NCI-H2029 (cell line): ENCODE results near the gene PTMA.
"Not testable (repeated sequence)": the region's sequence is repeated elsewhere in the genome, so short reads cannot be mapped to it uniquely, and the experiment has no call there.

Experiments used
- DNase-seq: peaks from one replicate; lab custom pipeline; 2025; lab: John Stamatoyannopoulos, UW

The PTMA gene, protein sequence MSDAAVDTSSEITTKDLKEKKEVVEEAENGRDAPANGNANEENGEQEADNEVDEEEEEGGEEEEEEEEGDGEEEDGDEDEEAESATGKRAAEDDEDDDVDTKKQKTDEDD

GRCh38 chr2:231707927-231708772, at the start of gene PTMA:
Gene PTMA (plus strand): TSS chr2:231708525. CDS start chr2:231708707, 182 bp downstream.
- DNase-seq = peak; percentile 98

DNA sequence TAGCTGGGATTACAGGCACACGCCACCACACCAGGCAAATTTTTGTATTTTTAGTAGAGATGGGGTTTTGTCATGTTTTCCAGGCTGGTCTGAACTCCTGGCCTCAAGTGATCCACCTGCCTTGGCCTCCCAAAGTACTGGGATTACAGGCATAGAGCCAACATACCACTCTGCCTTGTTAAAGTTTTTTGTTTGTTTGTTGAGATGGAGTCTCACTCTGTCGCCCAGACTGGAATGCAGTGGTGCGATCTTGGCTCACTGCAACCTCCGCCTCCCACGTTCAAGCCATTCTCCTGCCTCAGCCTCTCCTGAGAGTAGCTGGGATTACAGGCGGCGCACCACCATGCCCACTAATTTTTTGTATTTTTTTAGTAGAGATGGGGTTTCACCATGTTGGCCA, 48.3 kb upstream of the PTMA start:
- DNase-seq = not testable (repeated sequence)

GRCh38 chr2:231660860-231661259, 47.5 kb upstream of the PTMA start:
- DNase-seq = no peak

DNA sequence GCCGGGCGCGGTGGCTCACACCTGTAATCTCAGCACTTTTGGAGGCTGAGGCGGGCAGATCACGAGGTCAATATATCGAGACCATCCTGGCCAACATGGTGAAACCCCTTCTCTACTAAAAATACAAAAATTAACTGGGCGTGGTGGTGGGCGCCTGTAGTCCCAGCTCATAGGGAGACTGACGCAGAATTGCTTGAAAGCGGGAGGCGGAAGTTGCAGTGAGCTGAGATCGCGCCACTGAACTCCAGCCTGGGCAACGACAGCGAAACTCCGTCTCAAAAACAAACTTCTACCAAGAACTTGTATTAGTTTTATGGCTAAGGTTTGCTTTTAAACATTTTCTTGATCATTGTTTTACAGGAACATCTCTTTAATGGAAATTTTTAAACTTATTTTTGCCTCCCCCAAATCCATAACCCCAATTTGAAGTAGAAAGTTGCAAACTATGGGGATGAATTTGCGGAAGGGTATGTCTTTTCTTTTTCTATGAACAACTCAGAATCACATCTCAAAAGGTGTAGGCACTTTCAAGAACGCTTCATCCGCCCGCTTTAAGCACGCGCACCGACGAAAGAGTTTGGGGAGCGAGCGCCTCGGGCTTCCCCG, 46.8 kb upstream of the PTMA start:
- no peak for DNase-seq

- DNase-seq = peak; percentile 97
Observed at GRCh38 chr2:231662028-231662810, 46.1 kb upstream of the PTMA start.

GRCh38 chr2:231662811-231663457, 45.4 kb upstream of the PTMA start:
- no peak for DNase-seq

DNA sequence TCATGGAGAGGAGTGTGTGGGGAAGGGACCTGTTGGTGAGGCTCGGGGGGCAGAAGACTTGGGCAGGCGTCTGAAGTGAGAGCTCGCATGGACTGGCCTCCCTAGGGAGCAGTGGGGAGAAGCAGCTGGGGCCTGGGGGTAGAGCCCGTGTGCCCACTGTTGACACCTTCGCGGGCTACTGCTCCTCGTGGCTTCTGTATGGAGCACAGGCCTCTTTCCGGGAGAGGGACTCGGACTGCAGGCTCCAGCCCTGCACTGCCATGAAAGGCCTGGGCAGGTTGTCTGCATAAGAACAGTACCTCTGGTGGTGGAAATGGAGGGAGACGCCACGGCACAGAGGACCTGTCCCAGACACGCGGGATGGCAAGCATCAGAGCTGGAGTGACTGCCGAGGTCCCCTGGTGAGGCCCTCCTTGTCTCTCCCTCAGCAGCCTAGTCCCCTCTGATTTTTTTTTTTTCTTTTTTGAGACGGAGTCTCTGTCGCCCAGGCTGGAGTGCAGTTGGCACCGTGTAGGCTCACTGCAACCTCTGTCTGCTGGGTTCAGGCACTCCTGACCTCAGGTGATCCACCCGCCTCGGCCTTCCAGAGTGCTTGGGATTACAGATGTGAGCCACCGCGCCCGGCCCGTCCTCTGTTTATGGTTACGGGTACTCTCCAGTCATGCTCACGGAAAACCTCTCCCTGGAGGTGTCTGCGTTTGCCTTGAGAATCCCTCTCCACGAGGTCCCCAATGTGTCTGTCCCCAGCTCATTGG, 44.7 kb upstream of the PTMA start:
- no peak for DNase-seq

GRCh38 chr2:231664727-231665126, 43.6 kb upstream of the PTMA start:
- DNase-seq = no peak

GRCh38 chr2:231665245-231666170, 42.8 kb upstream of the PTMA start:
- DNase-seq = no peak

GRCh38 chr2:231666171-231667095, 41.9 kb upstream of the PTMA start:
- peak; percentile 95 for DNase-seq

GRCh38 chr2:231667096-231667427, 41.3 kb upstream of the PTMA start:
- no peak for DNase-seq

GRCh38 chr2:231667496-231667895, 40.8 kb upstream of the PTMA start:
- no peak for DNase-seq

GRCh38 chr2:231668981-231669380, 39.3 kb upstream of the PTMA start:
- no peak for DNase-seq

DNA sequence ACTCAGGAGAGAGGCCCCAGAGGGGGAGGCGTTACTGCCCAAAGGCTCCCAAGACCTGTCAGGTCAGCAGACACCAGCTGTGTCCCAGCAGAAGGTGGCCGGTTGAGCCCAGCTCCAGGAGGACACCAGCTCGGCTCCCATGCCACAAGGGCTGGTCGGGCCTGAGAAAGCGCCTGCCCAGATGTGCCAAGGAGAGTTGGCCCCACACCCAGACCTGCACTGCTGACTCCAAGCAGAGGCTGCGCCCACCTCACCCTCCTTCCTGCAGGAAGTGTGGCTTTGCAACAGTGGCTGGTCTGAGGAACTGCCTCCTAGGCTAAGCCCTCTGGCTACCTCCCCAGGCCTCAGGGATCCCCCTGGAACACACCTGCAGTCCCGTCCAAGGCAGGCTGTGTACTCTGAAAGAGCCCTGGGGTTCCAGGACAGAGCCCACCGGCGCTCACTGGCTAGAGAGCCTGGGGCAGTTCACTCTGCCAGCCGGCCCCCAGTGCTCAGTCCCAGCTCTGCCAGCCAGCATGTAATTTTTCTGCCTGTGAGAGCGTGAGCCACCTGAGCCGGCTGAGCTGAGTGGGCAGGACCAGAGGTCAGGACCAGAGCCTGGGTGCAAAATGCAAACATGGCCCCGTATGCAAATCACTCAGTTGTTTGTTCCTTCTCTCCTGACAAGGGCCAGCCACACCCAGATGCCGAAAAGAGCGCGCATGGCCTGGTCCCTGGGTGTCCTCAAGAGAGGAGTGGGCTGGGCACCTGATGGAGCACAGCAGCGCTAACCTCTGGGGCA, 36.9 kb upstream of the PTMA start:
- DNase-seq = no peak

GRCh38 chr2:231672617-231673347, 35.5 kb upstream of the PTMA start:
- DNase-seq = peak; percentile 88

GRCh38 chr2:231673348-231673770, 35.0 kb upstream of the PTMA start:
- peak; percentile 90 for DNase-seq

- DNase-seq = no peak
Observed at GRCh38 chr2:231674587-231675338, 33.6 kb upstream of the PTMA start.
